ENCODE measurements around the gene DCTPP1. TPM values are rescaled to one million over a fixed set of nuclear protein-coding genes. Genes with fewer than 3 reads are reported as not detected.

Gene DCTPP1
- polyA plus RNA-seq, 1 donor from 2014 or later = 47.3 TPM

- TF ChIP-seq EP300 (conservative IDR thresholded peaks at IDR 0.05; ENCODE audit: poor library complexity, severe bottlenecking) (no peak), EZH2 (IDR thresholded peaks at IDR 0.05; ENCODE audit: borderline replicate concordance, insufficient read depth, low read length, poor library complexity, severe bottlenecking) (no peak), REST (IDR thresholded peaks at IDR 0.05; ENCODE audit: borderline replicate concordance) (no peak), MXI1 (conservative IDR thresholded peaks at IDR 0.05; ENCODE audit: poor library complexity, severe bottlenecking) (no peak), SMC3 (conservative IDR thresholded peaks at IDR 0.05; ENCODE audit: poor library complexity) (no peak), TAF1 (IDR thresholded peaks at IDR 0.05; ENCODE audit: low read depth) (no peak), POLR2AphosphoS5 (IDR thresholded peaks at IDR 0.05) (no peak), CTCF (IDR thresholded peaks at IDR 0.05; ENCODE audit: poor library complexity, severe bottlenecking) (no peak), RAD21 (conservative IDR thresholded peaks at IDR 0.05) (no peak)
These were observed 19.2 kb upstream of the DCTPP1 start for GRCh38 chr16:30449116-30449435.

GRCh38 chr16:30447512-30448226 lies 17.8 kb upstream of the DCTPP1 start:
- H4K20me1 ChIP-seq (ENCODE audit: insufficient read depth) = no peaks in the 10 kb centered on the region
- TF ChIP-seq RAD21 (conservative IDR thresholded peaks at IDR 0.05) (no peak), EP300 (conservative IDR thresholded peaks at IDR 0.05; ENCODE audit: poor library complexity, severe bottlenecking) (no peak), SMC3 (conservative IDR thresholded peaks at IDR 0.05; ENCODE audit: poor library complexity) (no peak), TAF1 (IDR thresholded peaks at IDR 0.05; ENCODE audit: low read depth) (no peak), EZH2 (IDR thresholded peaks at IDR 0.05; ENCODE audit: borderline replicate concordance, insufficient read depth, low read length, poor library complexity, severe bottlenecking) (no peak), MXI1 (conservative IDR thresholded peaks at IDR 0.05; ENCODE audit: poor library complexity, severe bottlenecking) (no peak), CTCF (IDR thresholded peaks at IDR 0.05; ENCODE audit: poor library complexity, severe bottlenecking) (no peak), REST (IDR thresholded peaks at IDR 0.05; ENCODE audit: borderline replicate concordance) (no peak), POLR2AphosphoS5 (IDR thresholded peaks at IDR 0.05) (no peak)
- no peaks in the 10 kb centered on the region for H3K79me2 ChIP-seq (replicated peaks; ENCODE audit: insufficient read depth, low read length)
- H3K27me3 ChIP-seq (ENCODE audit: insufficient read depth, low read depth, low read length) = no peaks in the 10 kb centered on the region
- H3K4me3 ChIP-seq (ENCODE audit: low read length) = no peak overlapping the region
- H3K36me3 ChIP-seq (ENCODE audit: insufficient read depth, low read length) = no peaks in the 10 kb centered on the region
- H3K9ac ChIP-seq (ENCODE audit: low read length) = no peak overlapping the region
- H2AFZ ChIP-seq (ENCODE audit: low read depth, low read length) = no peak overlapping the region
- H3F3A ChIP-seq (ENCODE audit: insufficient read depth, low read length, poor library complexity, severe bottlenecking) = no peaks in the 10 kb centered on the region
- H3K9me3 ChIP-seq (ENCODE audit: low read length) = no peaks in the 10 kb centered on the region
- no peaks in the 10 kb centered on the region for H3K9me2 ChIP-seq (ENCODE audit: insufficient read depth, low read length)
- no peak overlapping the region for H3K4me2 ChIP-seq (ENCODE audit: low read length)
- no peak overlapping the region for H3K27ac ChIP-seq (ENCODE audit: low read length)

More at GRCh38 chr16:30449116-30449435, 19.2 kb upstream of the DCTPP1 start:
- H4K20me1 ChIP-seq (ENCODE audit: insufficient read depth) = no peaks in the 10 kb centered on the region
- no peak overlapping the region for H3K4me3 ChIP-seq (ENCODE audit: low read length)
- H3K4me2 ChIP-seq (ENCODE audit: low read length) = no peak overlapping the region
- H3F3A ChIP-seq (ENCODE audit: insufficient read depth, low read length, poor library complexity, severe bottlenecking) = no peaks in the 10 kb centered on the region
- H3K9me3 ChIP-seq (ENCODE audit: low read length) = no peaks in the 10 kb centered on the region
- H2AFZ ChIP-seq (ENCODE audit: low read depth, low read length) = no peak overlapping the region
- no peaks in the 10 kb centered on the region for H3K79me2 ChIP-seq (replicated peaks; ENCODE audit: insufficient read depth, low read length)
- H3K27me3 ChIP-seq (ENCODE audit: insufficient read depth, low read depth, low read length) = no peaks in the 10 kb centered on the region
- H3K9me2 ChIP-seq (ENCODE audit: insufficient read depth, low read length) = no peaks in the 10 kb centered on the region
- H3K9ac ChIP-seq (ENCODE audit: low read length) = no peak overlapping the region
- no peaks in the 10 kb centered on the region for H3K36me3 ChIP-seq (ENCODE audit: insufficient read depth, low read length)
- no peak overlapping the region for H3K27ac ChIP-seq (ENCODE audit: low read length)
